Liver (tissue), 3 donors: ENCODE data around the gene SORL1.

Experiments
- CTCF ChIP-seq: fragments of 150-350 bp; IDR thresholded peaks from 2 replicates; pipeline ENCODE4 v1.5.1; 2017; ENCODE audit warnings: improper control_type of control experiment, low read depth, low read length; ENCODE audit not compliant: missing input control
- SP1 ChIP-seq: IDR thresholded peaks from 2 replicates; pipeline ENCODE4 v1.6.1; 2018; ENCODE audit warnings: antibody characterized with exemption, mild to moderate bottlenecking
- TAF1 ChIP-seq: conservative IDR thresholded peaks from 2 replicates; pipeline ENCODE4 v1.6.1; 2016; ENCODE audit warnings: antibody characterized with exemption, mild to moderate bottlenecking
- donor health status: healthy.
- donor health status: healthy.

GRCh38 chr11:121634273-121634672 lies 182.2 kb downstream of the SORL1 start:
- TF ChIP-seq CTCF (no peak), SP1 (no peak), TAF1 (no peak)
